ENCODE measurements around the gene ZNF76. TPM values are rescaled to one million over a fixed set of nuclear protein-coding genes. Genes with fewer than 3 reads are reported as not detected.

Gene ZNF76
- total and polyA plus RNA-seq, 8 donors: 15.1 to 92.0 (median 25.3) TPM

GRCh38 chr6:35230498-35230897 is 29.0 kb upstream of the ZNF76 start:
- WGBS, 5 donors: 82 to 95% (median 85%) methylated on average over 1 of the region's 1 CpG
- no peaks in the 10 kb centered on the region for H3K27me3 ChIP-seq
- TF ChIP-seq POLR2A (IDR thresholded peaks at IDR 0.05) (no peak), POLR2AphosphoS5 (IDR thresholded peaks at IDR 0.05) (no peak), EP300 (IDR thresholded peaks at IDR 0.05) (no peak), CTCF (IDR thresholded peaks at IDR 0.05) (no peak)
- no peak overlapping the region for H3K27ac ChIP-seq
- peaks cover 0 to 7% (median 0%) of the 10 kb centered on the region in 4 donors for H3K36me3 ChIP-seq
- no peak overlapping the region for H3K4me3 ChIP-seq
- intact Hi-C loops (cut with DNase I; ENCODE audit: low total_unique reads): no loop called here
- peaks cover 3 to 18% (median 10%) of the 10 kb centered on the region in 4 donors for H3K4me1 ChIP-seq
- no peaks in the 10 kb centered on the region for H3K9me3 ChIP-seq
- no peak for DNase-seq

- H3K27ac ChIP-seq: no peak overlapping the region
- no peak overlapping the region for H3K4me3 ChIP-seq
- WGBS, 5 donors: 0 to 33% (median 26%) methylated on average over 1 of the region's 1 CpG
- TF ChIP-seq EP300 (IDR thresholded peaks at IDR 0.05): no peak
- TF ChIP-seq POLR2A (IDR thresholded peaks at IDR 0.05): no peak
- no peak for TF ChIP-seq CTCF (IDR thresholded peaks at IDR 0.05)
- TF ChIP-seq POLR2AphosphoS5 (IDR thresholded peaks at IDR 0.05): no peak
- peaks cover 0 to 7% (median 0%) of the 10 kb centered on the region in 4 donors for H3K36me3 ChIP-seq
- H3K4me1 ChIP-seq: peaks cover 3 to 18% (median 10%) of the 10 kb centered on the region in 4 donors
- DNase-seq: peak; percentile 30 to 34
- no peaks in the 10 kb centered on the region for H3K27me3 ChIP-seq
- intact Hi-C loops (cut with DNase I; ENCODE audit: low total_unique reads): no loop called here
- H3K9me3 ChIP-seq: no peaks in the 10 kb centered on the region
Measured at GRCh38 chr6:35230950-35231349, 28.6 kb upstream of the ZNF76 start.

GRCh38 chr6:35231563-35231962 is 28.0 kb upstream of the ZNF76 start:
- intact Hi-C loops (cut with DNase I; ENCODE audit: low total_unique reads): no loop called here
- TF ChIP-seq POLR2A (IDR thresholded peaks at IDR 0.05): no peak
- no peak for TF ChIP-seq POLR2AphosphoS5 (IDR thresholded peaks at IDR 0.05)
- no peak for TF ChIP-seq CTCF (IDR thresholded peaks at IDR 0.05)
- no peak for TF ChIP-seq EP300 (IDR thresholded peaks at IDR 0.05)
- H3K4me3 ChIP-seq: no peak overlapping the region
- 91 to 100% (median 92%) methylated on average over 7 of the region's 7 CpGs for WGBS, 5 donors
- H3K36me3 ChIP-seq: peaks cover 0 to 7% (median 0%) of the 10 kb centered on the region in 4 donors
- H3K27me3 ChIP-seq: no peaks in the 10 kb centered on the region
- peaks cover 3 to 18% (median 10%) of the 10 kb centered on the region in 4 donors for H3K4me1 ChIP-seq
- H3K9me3 ChIP-seq: no peaks in the 10 kb centered on the region
- H3K27ac ChIP-seq: no peak overlapping the region
- no peak for DNase-seq

- H3K36me3 ChIP-seq: peaks cover 0 to 7% (median 0%) of the 10 kb centered on the region in 4 donors
- DNase-seq: no peak
- no peak for TF ChIP-seq EP300 (IDR thresholded peaks at IDR 0.05)
- TF ChIP-seq POLR2AphosphoS5 (IDR thresholded peaks at IDR 0.05): no peak
- TF ChIP-seq CTCF (IDR thresholded peaks at IDR 0.05): no peak
- TF ChIP-seq POLR2A (IDR thresholded peaks at IDR 0.05): no peak
- WGBS, 5 donors: 69 to 91% (median 74%) methylated on average over 4 of the region's 4 CpGs
- H3K4me1 ChIP-seq: peaks cover 4 to 41% (median 23%) of the 10 kb centered on the region in 4 donors
- no peaks in the 10 kb centered on the region for H3K9me3 ChIP-seq
- H3K4me3 ChIP-seq: no peak overlapping the region
- intact Hi-C loops (cut with DNase I; ENCODE audit: low total_unique reads): no loop called here
- H3K27ac ChIP-seq: no peak overlapping the region
- H3K27me3 ChIP-seq: no peaks in the 10 kb centered on the region
Measured at GRCh38 chr6:35234901-35235300, 24.6 kb upstream of the ZNF76 start.

Data from stomach (tissue), 9 donors.